HL-60 (cell line): Measurements from ENCODE around the gene CAMTA1.

Experiments
- GABPA ChIP-seq: IDR thresholded peaks from 2 replicates; pipeline ENCODE4 v1.6.1; 2012; ENCODE audit warnings: low read depth
- POLR2AphosphoS5 ChIP-seq: IDR thresholded peaks from 2 replicates; pipeline ENCODE4 v1.6.1; 2012; ENCODE audit warnings: low read depth
- SPI1 ChIP-seq: IDR thresholded peaks from 2 replicates; pipeline ENCODE4 v1.6.1; 2012; ENCODE audit warnings: low read depth, mild to moderate bottlenecking, borderline replicate concordance
- TF ChIP-seq, protein P1 (sequence below): IDR thresholded peaks from one replicate; pipeline ENCODE4 v1.5.1; 2011; ENCODE audit warnings: low read length, control low read depth, inconsistent platforms; ENCODE audit not compliant: insufficient read depth
- TF ChIP-seq, protein P2 (sequence below): IDR thresholded peaks from 2 replicates; pipeline ENCODE4 v1.6.1; 2012; ENCODE audit warnings: low read depth; ENCODE audit not compliant: insufficient replicate concordance

DNA sequence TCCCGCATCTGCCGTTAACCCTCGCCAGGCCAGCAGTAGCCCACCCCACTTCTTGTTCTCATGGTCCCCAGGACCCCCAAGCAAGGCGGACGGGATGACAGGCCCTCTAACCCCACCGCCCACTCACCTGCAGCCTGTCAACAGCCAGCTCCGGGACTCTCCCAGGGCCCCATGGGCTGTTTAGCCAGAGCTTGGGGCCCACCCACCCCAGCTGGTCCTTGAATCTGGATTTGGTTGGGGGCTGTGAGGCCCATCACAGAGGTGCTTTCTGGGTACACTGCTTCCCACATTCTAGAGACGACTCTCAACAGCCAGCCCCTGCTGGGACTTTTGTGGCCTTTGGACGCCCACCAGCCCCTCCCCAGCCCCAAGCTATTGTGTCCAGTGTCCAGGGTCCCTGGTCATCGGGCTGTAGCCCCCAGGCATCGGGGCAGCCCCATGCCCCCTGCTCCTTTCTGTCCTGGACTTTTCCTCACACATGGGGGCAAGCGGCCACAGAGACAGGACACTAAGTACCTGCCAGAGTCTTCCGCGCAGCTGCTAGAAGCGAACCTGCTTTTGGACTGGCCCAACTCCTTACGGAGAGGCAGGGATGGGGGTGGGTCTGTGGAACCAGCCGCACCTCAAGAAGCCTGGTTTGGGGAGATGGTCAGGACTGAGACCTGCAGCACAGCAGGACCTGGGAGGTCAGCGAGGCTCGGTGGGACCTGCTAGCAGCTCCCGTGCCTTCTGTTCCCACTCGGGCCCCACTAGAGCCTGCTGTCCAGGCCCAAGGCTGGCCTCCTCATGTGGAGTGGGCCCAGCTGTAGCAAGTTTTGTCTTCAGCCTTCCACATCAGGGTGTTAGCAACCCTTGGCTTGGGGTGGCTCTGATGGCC lies 777.7 kb downstream of the CAMTA1 start:
- TF ChIP-seq GABPA (no peak), POLR2AphosphoS5 (no peak), SPI1 (no peak)
- TF ChIP-seq, protein P1, sequence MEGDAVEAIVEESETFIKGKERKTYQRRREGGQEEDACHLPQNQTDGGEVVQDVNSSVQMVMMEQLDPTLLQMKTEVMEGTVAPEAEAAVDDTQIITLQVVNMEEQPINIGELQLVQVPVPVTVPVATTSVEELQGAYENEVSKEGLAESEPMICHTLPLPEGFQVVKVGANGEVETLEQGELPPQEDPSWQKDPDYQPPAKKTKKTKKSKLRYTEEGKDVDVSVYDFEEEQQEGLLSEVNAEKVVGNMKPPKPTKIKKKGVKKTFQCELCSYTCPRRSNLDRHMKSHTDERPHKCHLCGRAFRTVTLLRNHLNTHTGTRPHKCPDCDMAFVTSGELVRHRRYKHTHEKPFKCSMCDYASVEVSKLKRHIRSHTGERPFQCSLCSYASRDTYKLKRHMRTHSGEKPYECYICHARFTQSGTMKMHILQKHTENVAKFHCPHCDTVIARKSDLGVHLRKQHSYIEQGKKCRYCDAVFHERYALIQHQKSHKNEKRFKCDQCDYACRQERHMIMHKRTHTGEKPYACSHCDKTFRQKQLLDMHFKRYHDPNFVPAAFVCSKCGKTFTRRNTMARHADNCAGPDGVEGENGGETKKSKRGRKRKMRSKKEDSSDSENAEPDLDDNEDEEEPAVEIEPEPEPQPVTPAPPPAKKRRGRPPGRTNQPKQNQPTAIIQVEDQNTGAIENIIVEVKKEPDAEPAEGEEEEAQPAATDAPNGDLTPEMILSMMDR: no peak
- TF ChIP-seq, protein P2, sequence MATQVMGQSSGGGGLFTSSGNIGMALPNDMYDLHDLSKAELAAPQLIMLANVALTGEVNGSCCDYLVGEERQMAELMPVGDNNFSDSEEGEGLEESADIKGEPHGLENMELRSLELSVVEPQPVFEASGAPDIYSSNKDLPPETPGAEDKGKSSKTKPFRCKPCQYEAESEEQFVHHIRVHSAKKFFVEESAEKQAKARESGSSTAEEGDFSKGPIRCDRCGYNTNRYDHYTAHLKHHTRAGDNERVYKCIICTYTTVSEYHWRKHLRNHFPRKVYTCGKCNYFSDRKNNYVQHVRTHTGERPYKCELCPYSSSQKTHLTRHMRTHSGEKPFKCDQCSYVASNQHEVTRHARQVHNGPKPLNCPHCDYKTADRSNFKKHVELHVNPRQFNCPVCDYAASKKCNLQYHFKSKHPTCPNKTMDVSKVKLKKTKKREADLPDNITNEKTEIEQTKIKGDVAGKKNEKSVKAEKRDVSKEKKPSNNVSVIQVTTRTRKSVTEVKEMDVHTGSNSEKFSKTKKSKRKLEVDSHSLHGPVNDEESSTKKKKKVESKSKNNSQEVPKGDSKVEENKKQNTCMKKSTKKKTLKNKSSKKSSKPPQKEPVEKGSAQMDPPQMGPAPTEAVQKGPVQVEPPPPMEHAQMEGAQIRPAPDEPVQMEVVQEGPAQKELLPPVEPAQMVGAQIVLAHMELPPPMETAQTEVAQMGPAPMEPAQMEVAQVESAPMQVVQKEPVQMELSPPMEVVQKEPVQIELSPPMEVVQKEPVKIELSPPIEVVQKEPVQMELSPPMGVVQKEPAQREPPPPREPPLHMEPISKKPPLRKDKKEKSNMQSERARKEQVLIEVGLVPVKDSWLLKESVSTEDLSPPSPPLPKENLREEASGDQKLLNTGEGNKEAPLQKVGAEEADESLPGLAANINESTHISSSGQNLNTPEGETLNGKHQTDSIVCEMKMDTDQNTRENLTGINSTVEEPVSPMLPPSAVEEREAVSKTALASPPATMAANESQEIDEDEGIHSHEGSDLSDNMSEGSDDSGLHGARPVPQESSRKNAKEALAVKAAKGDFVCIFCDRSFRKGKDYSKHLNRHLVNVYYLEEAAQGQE: no peak
